Tibial nerve (tissue), 4 donors: ENCODE results near the gene EXOC4.

ENCODE experiments used
- CTCF ChIP-seq, 5 experiments: fragments of 200-600 bp in 3 of 5; fragments of 450-650 bp in 2 of 5; sonication (generic) in 3 of 5; IDR thresholded peaks; one replicate each; pipeline ENCODE4 v1.5.1; 2016 to 2019; ENCODE audit warnings: antibody characterized with exemption in 5 of 5, mild to moderate bottlenecking in 3 of 5, moderate library complexity in 2 of 5
- EP300 ChIP-seq, 2 donors: sonication (generic); formaldehyde crosslinking; IDR thresholded peaks; one replicate each; pipeline ENCODE4 v1.6.1; 2017; ENCODE audit warnings: antibody characterized with exemption in 2 of 2, mild to moderate bottlenecking in 1 of 2

- TF ChIP-seq CTCF (IDR thresholded peaks at IDR 0.05) (no peak), EP300 (IDR thresholded peaks at IDR 0.05) (no peak)
These were observed 493.4 kb downstream of the EXOC4 start for GRCh38 chr7:133746305-133746704.
